ENCODE measurements around the gene PTPRN2.

PTPRN2 gene

GRCh38 chr7:157690058-157690832, 897.4 kb downstream of the PTPRN2 start:
- Mint-ChIP-seq H3K27me3 (peaks cover 43 to 61% of the 10 kb centered on the region in 2 donors), H3K9me3 (no peaks in the 10 kb centered on the region), H3K36me3 (ENCODE audit: insufficient read depth) (no peaks in the 10 kb centered on the region), H3K27ac (no peak overlapping the region), H3K4me3 (peak overlapping the region; percentile 46 to 57), H3K4me1 (ENCODE audit: low read depth in 2 of 2) (peaks cover 2 to 4% of the 10 kb centered on the region in 2 donors)
- DNase-seq (no peak), ATAC-seq (replicated peaks) (no peak)

- Mint-ChIP-seq H3K27me3 (peaks cover 43 to 59% of the 10 kb centered on the region in 2 donors), H3K9me3 (no peaks in the 10 kb centered on the region), H3K27ac (no peak overlapping the region), H3K36me3 (ENCODE audit: insufficient read depth) (no peaks in the 10 kb centered on the region), H3K4me3 (no peak overlapping the region), H3K4me1 (ENCODE audit: low read depth in 2 of 2) (peaks cover 2 to 4% of the 10 kb centered on the region in 2 donors)
- ATAC-seq (replicated peaks), result no peak
- DNase-seq, result no peak
These were observed 898.2 kb downstream of the PTPRN2 start for GRCh38 chr7:157689269-157690057.

- H3K4me1 Mint-ChIP-seq (ENCODE audit: low read depth in 2 of 2), result peaks cover 4% of the 10 kb centered on the region in 2 donors
- no peak for ATAC-seq (replicated peaks)
- no peak for DNase-seq
- peak overlapping the region in 1 of 2 donors; percentile 14 for H3K4me3 Mint-ChIP-seq
- H3K36me3 Mint-ChIP-seq (ENCODE audit: insufficient read depth), result no peaks in the 10 kb centered on the region
- H3K9me3 Mint-ChIP-seq, result no peaks in the 10 kb centered on the region
- no peak overlapping the region for H3K27ac Mint-ChIP-seq
- H3K27me3 Mint-ChIP-seq, result peaks cover 41 to 58% of the 10 kb centered on the region in 2 donors
These were observed 898.9 kb downstream of the PTPRN2 start for GRCh38 chr7:157688533-157689268.

- DNase-seq (no peak), ATAC-seq (replicated peaks) (no peak)
- peaks cover 48 to 65% of the 10 kb centered on the region in 2 donors for H3K27me3 Mint-ChIP-seq
- H3K4me1 Mint-ChIP-seq (ENCODE audit: low read depth in 2 of 2), result peaks cover 4% of the 10 kb centered on the region in 2 donors
- no peak overlapping the region for H3K27ac Mint-ChIP-seq
- H3K9me3 Mint-ChIP-seq, result no peaks in the 10 kb centered on the region
- H3K36me3 Mint-ChIP-seq (ENCODE audit: insufficient read depth), result no peaks in the 10 kb centered on the region
- peak overlapping the region in 1 of 2 donors; percentile 14 for H3K4me3 Mint-ChIP-seq
These were observed 899.6 kb downstream of the PTPRN2 start for GRCh38 chr7:157687845-157688532.

- peaks cover 52 to 68% of the 10 kb centered on the region in 2 donors for H3K27me3 Mint-ChIP-seq
- no peak for ATAC-seq (replicated peaks)
- no peak overlapping the region for H3K27ac Mint-ChIP-seq
- H3K4me1 Mint-ChIP-seq (ENCODE audit: low read depth in 2 of 2), result peaks cover 4% of the 10 kb centered on the region in 2 donors
- DNase-seq, result no peak
- H3K4me3 Mint-ChIP-seq, result no peak overlapping the region
- H3K9me3 Mint-ChIP-seq, result no peaks in the 10 kb centered on the region
- H3K36me3 Mint-ChIP-seq (ENCODE audit: insufficient read depth), result no peaks in the 10 kb centered on the region
These were observed 900.5 kb downstream of the PTPRN2 start for GRCh38 chr7:157687158-157687557.

GRCh38 chr7:157686285-157686894, 901.2 kb downstream of the PTPRN2 start:
- H3K9me3 Mint-ChIP-seq, result no peaks in the 10 kb centered on the region
- H3K4me3 Mint-ChIP-seq, result no peak overlapping the region
- H3K27me3 Mint-ChIP-seq, result peaks cover 58 to 72% of the 10 kb centered on the region in 2 donors
- no peaks in the 10 kb centered on the region for H3K36me3 Mint-ChIP-seq (ENCODE audit: insufficient read depth)
- H3K4me1 Mint-ChIP-seq (ENCODE audit: low read depth in 2 of 2), result peaks cover 3 to 4% of the 10 kb centered on the region in 2 donors
- ATAC-seq (replicated peaks) (no peak), DNase-seq (no peak)
- H3K27ac Mint-ChIP-seq, result no peak overlapping the region

GRCh38 chr7:157685430-157686284, 902.0 kb downstream of the PTPRN2 start:
- Mint-ChIP-seq H3K9me3 (no peaks in the 10 kb centered on the region), H3K4me3 (no peak overlapping the region), H3K4me1 (ENCODE audit: low read depth in 2 of 2) (peaks cover 0 to 4% of the 10 kb centered on the region in 2 donors), H3K36me3 (ENCODE audit: insufficient read depth) (no peaks in the 10 kb centered on the region), H3K27ac (no peak overlapping the region), H3K27me3 (peaks cover 61 to 79% of the 10 kb centered on the region in 2 donors)
- DNase-seq (no peak), ATAC-seq (replicated peaks) (no peak)

GRCh38 chr7:157684909-157685429, 902.7 kb downstream of the PTPRN2 start:
- H3K4me1 Mint-ChIP-seq (ENCODE audit: low read depth in 2 of 2), result peaks cover 0 to 3% of the 10 kb centered on the region in 2 donors
- ATAC-seq (replicated peaks), result no peak
- no peaks in the 10 kb centered on the region for H3K36me3 Mint-ChIP-seq (ENCODE audit: insufficient read depth)
- H3K9me3 Mint-ChIP-seq, result no peaks in the 10 kb centered on the region
- DNase-seq, result no peak
- peaks cover 68 to 84% of the 10 kb centered on the region in 2 donors for H3K27me3 Mint-ChIP-seq
- no peak overlapping the region for H3K4me3 Mint-ChIP-seq
- H3K27ac Mint-ChIP-seq, result no peak overlapping the region

- no peaks in the 10 kb centered on the region for H3K36me3 Mint-ChIP-seq (ENCODE audit: insufficient read depth)
- no peak for DNase-seq
- peaks cover 73 to 84% of the 10 kb centered on the region in 2 donors for H3K27me3 Mint-ChIP-seq
- peaks cover 0 to 3% of the 10 kb centered on the region in 2 donors for H3K4me1 Mint-ChIP-seq (ENCODE audit: low read depth in 2 of 2)
- H3K27ac Mint-ChIP-seq, result no peak overlapping the region
- H3K4me3 Mint-ChIP-seq, result no peak overlapping the region
- no peaks in the 10 kb centered on the region for H3K9me3 Mint-ChIP-seq
- ATAC-seq (replicated peaks), result no peak
These were observed 903.3 kb downstream of the PTPRN2 start for GRCh38 chr7:157684157-157684908.

GRCh38 chr7:157683747-157684156, 903.9 kb downstream of the PTPRN2 start:
- Mint-ChIP-seq H3K36me3 (ENCODE audit: insufficient read depth) (no peaks in the 10 kb centered on the region), H3K27ac (no peak overlapping the region), H3K4me1 (ENCODE audit: low read depth in 2 of 2) (peaks cover 0 to 3% of the 10 kb centered on the region in 2 donors), H3K27me3 (peaks cover 79 to 89% of the 10 kb centered on the region in 2 donors), H3K4me3 (no peak overlapping the region), H3K9me3 (no peaks in the 10 kb centered on the region)
- DNase-seq (no peak), ATAC-seq (replicated peaks) (no peak)

- DNase-seq, result no peak
- Mint-ChIP-seq H3K4me1 (ENCODE audit: low read depth in 2 of 2) (peaks cover 0 to 3% of the 10 kb centered on the region in 2 donors), H3K27ac (no peak overlapping the region), H3K4me3 (no peak overlapping the region), H3K9me3 (no peaks in the 10 kb centered on the region), H3K27me3 (peaks cover 79 to 89% of the 10 kb centered on the region in 2 donors), H3K36me3 (ENCODE audit: insufficient read depth) (no peaks in the 10 kb centered on the region)
- no peak for ATAC-seq (replicated peaks)
These were observed 904.5 kb downstream of the PTPRN2 start for GRCh38 chr7:157682946-157683746.

All from effector memory CD8-positive, alpha-beta T cell (primary cell).